GM12878 (cell line): ENCODE results near the gene PXT1. TPM values are rescaled to one million over a fixed set of nuclear protein-coding genes. Genes with fewer than 3 reads are reported as not detected.

Experiments
- ATAC-seq: fragments of 200-7000 bp; cut with Tn5 transposase; 3 replicates; pipeline ENCODE4 v1.9.1; 2020; ENCODE audit warnings: mild to moderate bottlenecking, moderate library complexity
- BruUV-seq: library from RNA; stranded (reverse); fragments of 400-500 nt; replicated peaks from 2 replicates; lab custom pipeline; 2021; lab: Mats Ljungman, UMichigan
- CTCF ChIA-PET: fragments of 300-600 bp; sonication (Branson Sonifier 250); formaldehyde crosslinking; extraction: SDS; loops from one replicate; lab custom pipeline; 2021; ENCODE audit warnings: inconsistent platforms; lab: Yijun Ruan, JAX
- POLR2A ChIA-PET: fragments of 350-600 bp; formaldehyde crosslinking; extraction: SDS; loops from one replicate; lab custom pipeline; 2021; ENCODE audit warnings: inconsistent platforms; lab: Charles Lee
- RAD21 ChIA-PET: fragments of 300-600 bp; sonication (Branson Sonifier 250); formaldehyde crosslinking; loops from one replicate; lab custom pipeline; 2023; ENCODE audit warnings: antibody characterized with exemption; ENCODE audit not compliant: unreplicated experiment; lab: Charles Lee
- SMC1A ChIA-PET: fragments of 300-600 bp; sonication (Branson Sonifier 250); formaldehyde crosslinking; loops from one replicate; lab custom pipeline; 2023; ENCODE audit not compliant: unreplicated experiment, uncharacterized antibody; lab: Charles Lee
- DNase-seq: peaks from one replicate; pipeline ENCODE4 v3.0.0-alpha.2; 2011; ENCODE audit warnings: low read depth, low spot score
- FAIRE-seq: peaks from 3 replicates; lab custom pipeline; 2011; peaks lifted over from hg19 to GRCh38; lab: Jason Lieb, UNC
- H2AFZ ChIP-seq: 2 replicates; pipeline ENCODE4 v1.6.0; 2011; ENCODE audit warnings: low read depth, low read length, control low read depth; ENCODE audit not compliant: control insufficient read depth
- H3K27ac ChIP-seq: 2 replicates; pipeline ENCODE4 v1.5.1; 2011; ENCODE audit warnings: control low read depth; ENCODE audit not compliant: control insufficient read depth, insufficient read depth
- H3K27me3 ChIP-seq, 2 experiments: replicated peaks in 1 of 2; 2 replicates each; pipeline versions ENCODE4 v1.6.0 to v1.6.1; 2011; ENCODE audit warnings: low read length in 1 of 2; ENCODE audit not compliant: control insufficient read depth in 2 of 2, insufficient read depth in 2 of 2
- H3K36me3 ChIP-seq, 2 experiments: 2 replicates each; pipeline ENCODE4 v1.5.1; 2011; ENCODE audit warnings: low read length in 1 of 2; ENCODE audit not compliant: control insufficient read depth in 2 of 2, insufficient read depth in 2 of 2
- H3K4me1 ChIP-seq: 2 replicates; pipeline ENCODE4 v1.6.1; 2011; ENCODE audit warnings: mild to moderate bottlenecking, low read length, moderate library complexity, mixed read lengths; ENCODE audit not compliant: control insufficient read depth, insufficient read depth
- H3K4me2 ChIP-seq: 2 replicates; pipeline ENCODE4 v1.6.0; 2011; ENCODE audit warnings: control low read depth; ENCODE audit not compliant: control insufficient read depth, insufficient read depth
- H3K4me3 ChIP-seq: fragments of 200-600 bp; sonication (generic); 2 replicates; pipeline ENCODE4 v1.5.1; 2016
- H3K79me2 ChIP-seq: 2 replicates; pipeline ENCODE4 v1.6.0; 2011; ENCODE audit warnings: low read length; ENCODE audit not compliant: control insufficient read depth, insufficient read depth
- H3K9ac ChIP-seq: 2 replicates; pipeline ENCODE4 v1.8.0; 2011; ENCODE audit warnings: low read length, control low read depth, mixed read lengths; ENCODE audit not compliant: control insufficient read depth, insufficient read depth
- H3K9me3 ChIP-seq: replicated peaks from 3 replicates; pipeline ENCODE4 v1.5.1; 2011; ENCODE audit warnings: mild to moderate bottlenecking, low read length; ENCODE audit not compliant: control insufficient read depth, insufficient read depth
- H4K20me1 ChIP-seq: 2 replicates; pipeline ENCODE4 v1.6.0; 2011; ENCODE audit not compliant: control insufficient read depth, insufficient read depth
- CBX3 ChIP-seq: fragments of 200-600 bp; sonication (generic); IDR thresholded peaks from 2 replicates; pipeline ENCODE4 v1.6.1; 2016; ENCODE audit warnings: low read depth, borderline replicate concordance
- ESRRA ChIP-seq: IDR thresholded peaks from 2 replicates; pipeline ENCODE4 v1.6.1; 2012; ENCODE audit warnings: mild to moderate bottlenecking, low read length, improper control_type of control experiment
- IKZF2 ChIP-seq, 2 experiments: fragments of 450-650 bp; IDR thresholded peaks; 2 replicates each; pipeline ENCODE4 v1.6.1; 2017; ENCODE audit warnings: mild to moderate bottlenecking in 2 of 2, moderate library complexity in 2 of 2
- MTA2 ChIP-seq: fragments of 450-650 bp; IDR thresholded peaks from 2 replicates; pipeline ENCODE4 v1.6.1; 2016; ENCODE audit warnings: low read depth, mild to moderate bottlenecking, moderate library complexity
- MYC ChIP-seq: IDR thresholded peaks from 2 replicates; pipeline ENCODE4 v1.6.1; 2011; ENCODE audit warnings: mild to moderate bottlenecking, low read length, moderate library complexity, inconsistent platforms; ENCODE audit not compliant: insufficient read depth, insufficient replicate concordance, insufficient read length, severe bottlenecking
- NFIC ChIP-seq: IDR thresholded peaks from 2 replicates; pipeline ENCODE4 v1.6.1; 2012; ENCODE audit warnings: low read depth, mild to moderate bottlenecking, inconsistent platforms, low read length, moderate library complexity
- NFXL1 ChIP-seq: fragments of 450-650 bp; IDR thresholded peaks from 2 replicates; pipeline ENCODE4 v1.6.1; 2017; ENCODE audit warnings: antibody characterized with exemption, mild to moderate bottlenecking, borderline replicate concordance
- SMC3 ChIP-seq: IDR thresholded peaks from 2 replicates; pipeline ENCODE4 v1.6.1; 2011; ENCODE audit warnings: low read length, improper control_type of control experiment, borderline replicate concordance
- WRNIP1 ChIP-seq: IDR thresholded peaks from 2 replicates; pipeline ENCODE4 v1.6.1; 2011; ENCODE audit warnings: low read depth, low read length, improper control_type of control experiment, borderline replicate concordance
- WGBS: methylation state at CpG from one replicate; pipeline ENCODE4 v1.1.6; 2016; ENCODE audit warnings: low lambda C conversion rate; ENCODE audit not compliant: insufficient replicate concordance, insufficient coverage; ENCODE audit errors: missing lambda C conversion rate; 5-methylcytosine and 5-hydroxymethylcytosine counted together
- in situ Hi-C: fragments of 300-500 bp; cut with MboI; formaldehyde crosslinking; loops from 9 replicates; pipeline ENCODE4 v1.14.3; 2018; ENCODE audit warnings: mixed read lengths
- intact Hi-C: fragments of 100-400 bp; cut with micrococcal nuclease; formaldehyde crosslinking; loops from one replicate; pipeline ENCODE4 v1.14.2; 2022; ENCODE audit not compliant: unreplicated experiment
- polyA plus RNA-seq, 11 experiments: library from polyadenylated mRNA; depleted of rRNA in 4 of 11; unstranded in 6 of 11; stranded (reverse) in 5 of 11; fragments of >200 nt; fragmentation: Nextera tagmentation in 4 of 11; fragmentation: Illumina TruSeq in 1 of 11; extraction: Ambion mirVana in 4 of 11; extraction: Trizol in 1 of 11; gene quantifications; 1 replicate in 1 of 11; 2 replicates in 10 of 11; pipeline versions ENCODE4 v1.2.1 to v1.2.3, GENCODE V29; 2011 to 2016; ENCODE audit warnings: inconsistent platforms in 2 of 11, missing spikeins in 2 of 11, low read depth in 1 of 11
- total RNA-seq, 4 experiments: library from RNA; depleted of rRNA in 3 of 4; stranded (reverse); fragments of >200 nt in 3 of 4; fragmentation: Illumina TruSeq in 1 of 4; extraction: Trizol in 1 of 4; gene quantifications; 2 replicates each; pipeline versions ENCODE4 v1.2.1 to v1.2.3, GENCODE V29; 2013 to 2021
- TF ChIP-seq, protein P1 (sequence below): fragments of 450-650 bp; IDR thresholded peaks from 2 replicates; pipeline ENCODE4 v1.6.1; 2016; ENCODE audit warnings: mild to moderate bottlenecking, moderate library complexity, borderline replicate concordance
- TF ChIP-seq, protein P2 (sequence below), 3 experiments: IDR thresholded peaks in 2 of 3; conservative IDR thresholded peaks in 1 of 3; 2 replicates each; pipeline ENCODE4 v1.5.1; 2011; ENCODE audit warnings: low read depth in 3 of 3, low read length in 3 of 3, mild to moderate bottlenecking in 3 of 3, control low read depth in 2 of 3, moderate library complexity in 2 of 3, inconsistent platforms in 1 of 3, mixed read lengths in 1 of 3; ENCODE audit not compliant: control insufficient read depth in 2 of 3, insufficient read depth in 1 of 3; ENCODE audit errors: extremely low read depth in 1 of 3
- TF ChIP-seq, protein P3 (sequence below): fragments of 450-650 bp; IDR thresholded peaks from 2 replicates; pipeline ENCODE4 v1.6.1; 2017; ENCODE audit warnings: mild to moderate bottlenecking, low read depth, inconsistent platforms; ENCODE audit not compliant: poor library complexity, severe bottlenecking
- TF ChIP-seq, protein P4 (sequence below): IDR thresholded peaks from 2 replicates; pipeline ENCODE4 v1.6.1; 2012; ENCODE audit warnings: low read depth, low read length, improper control_type of control experiment

PXT1 gene
- total and polyA plus RNA-seq, 10 of the 15 experiments (the other 5 are each of a cell fraction or from before 2014, with no cell fraction given) = 0.27 to 2.9 (median 0.50) TPM

DNA sequence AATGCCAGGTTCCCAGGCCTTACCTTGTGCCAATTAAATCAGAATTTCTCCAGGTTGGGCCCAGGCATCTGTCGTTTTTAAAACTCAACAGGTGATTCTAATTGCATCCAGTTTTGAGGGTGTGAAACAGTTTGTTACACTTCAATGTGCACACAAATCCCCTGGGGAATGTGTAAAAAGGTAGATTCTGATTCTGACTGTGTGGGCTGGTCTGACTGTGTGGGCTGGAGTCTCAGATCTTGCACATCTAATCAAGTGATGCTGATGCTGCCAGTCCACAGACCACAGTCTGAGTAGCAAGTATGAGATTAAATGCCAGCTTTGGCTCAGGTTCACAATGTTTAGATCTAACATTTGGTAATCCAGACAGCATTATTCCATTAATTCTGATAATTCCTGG lies 42.7 kb downstream of the PXT1 start (continued):
- TF ChIP-seq WRNIP1 (no peak), MTA2 (peak; percentile 92), NFIC (peak; percentile 50), IKZF2 (IDR thresholded peaks at IDR 0.05) (peak; percentile 25 to 50; a peak in 2 of 4 replicates)

DNA sequence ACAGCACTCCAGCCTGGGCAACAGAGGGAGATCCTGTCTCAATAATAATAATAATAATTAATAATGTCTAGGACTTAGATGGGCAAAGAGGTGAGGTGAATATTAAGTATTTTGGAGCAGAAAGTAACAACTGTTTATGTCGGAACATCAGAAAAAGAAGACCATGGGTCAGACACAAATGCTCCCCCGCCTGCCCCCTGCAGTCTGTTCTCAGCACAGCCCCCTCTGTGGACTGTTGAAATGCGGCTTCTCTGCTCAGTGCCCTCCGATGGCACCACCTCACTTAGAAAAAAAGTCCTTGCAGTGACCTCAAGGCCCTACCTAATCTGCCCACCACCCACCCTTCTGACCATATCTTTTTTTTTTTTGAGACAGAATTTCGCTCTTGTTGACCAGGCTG lies 50.0 kb downstream of the PXT1 start:
- no peaks in the 10 kb centered on the region for H3K79me2 ChIP-seq
- H3K27me3 ChIP-seq = 0 out of 4 replicates have a peak, but pooled peaks cover 0 to 3% of the 10 kb centered on the region in 2 experiments
- in situ Hi-C loops (no loop called here), intact Hi-C loops (no loop called here)
- DNase-seq (no peak), ATAC-seq (no peak), FAIRE-seq (no peak)
- H3K36me3 ChIP-seq = no peaks in the 10 kb centered on the region
- ChIA-PET RAD21 (no interaction called here), SMC1A (no interaction called here), POLR2A (no interaction called here), CTCF (no interaction called here)
- no peak overlapping the region for H3K4me2 ChIP-seq
- H3K27ac ChIP-seq = no peak overlapping the region
- no peaks in the 10 kb centered on the region for H3K9me3 ChIP-seq
- H3K9ac ChIP-seq = no peak overlapping the region
- no TSS peak for BruUV-seq
- H2AFZ ChIP-seq = no peak overlapping the region
- H3K4me1 ChIP-seq = peaks cover 6% of the 10 kb centered on the region
- H4K20me1 ChIP-seq = no peaks in the 10 kb centered on the region
- WGBS = 85% methylated on average over 5 of the region's 5 CpGs
- no peak overlapping the region for H3K4me3 ChIP-seq
- TF ChIP-seq ESRRA (no peak), CBX3 (no peak), MYC (no peak), MTA2 (no peak), NFXL1 (no peak), SMC3 (no peak)
- TF ChIP-seq, protein P1, sequence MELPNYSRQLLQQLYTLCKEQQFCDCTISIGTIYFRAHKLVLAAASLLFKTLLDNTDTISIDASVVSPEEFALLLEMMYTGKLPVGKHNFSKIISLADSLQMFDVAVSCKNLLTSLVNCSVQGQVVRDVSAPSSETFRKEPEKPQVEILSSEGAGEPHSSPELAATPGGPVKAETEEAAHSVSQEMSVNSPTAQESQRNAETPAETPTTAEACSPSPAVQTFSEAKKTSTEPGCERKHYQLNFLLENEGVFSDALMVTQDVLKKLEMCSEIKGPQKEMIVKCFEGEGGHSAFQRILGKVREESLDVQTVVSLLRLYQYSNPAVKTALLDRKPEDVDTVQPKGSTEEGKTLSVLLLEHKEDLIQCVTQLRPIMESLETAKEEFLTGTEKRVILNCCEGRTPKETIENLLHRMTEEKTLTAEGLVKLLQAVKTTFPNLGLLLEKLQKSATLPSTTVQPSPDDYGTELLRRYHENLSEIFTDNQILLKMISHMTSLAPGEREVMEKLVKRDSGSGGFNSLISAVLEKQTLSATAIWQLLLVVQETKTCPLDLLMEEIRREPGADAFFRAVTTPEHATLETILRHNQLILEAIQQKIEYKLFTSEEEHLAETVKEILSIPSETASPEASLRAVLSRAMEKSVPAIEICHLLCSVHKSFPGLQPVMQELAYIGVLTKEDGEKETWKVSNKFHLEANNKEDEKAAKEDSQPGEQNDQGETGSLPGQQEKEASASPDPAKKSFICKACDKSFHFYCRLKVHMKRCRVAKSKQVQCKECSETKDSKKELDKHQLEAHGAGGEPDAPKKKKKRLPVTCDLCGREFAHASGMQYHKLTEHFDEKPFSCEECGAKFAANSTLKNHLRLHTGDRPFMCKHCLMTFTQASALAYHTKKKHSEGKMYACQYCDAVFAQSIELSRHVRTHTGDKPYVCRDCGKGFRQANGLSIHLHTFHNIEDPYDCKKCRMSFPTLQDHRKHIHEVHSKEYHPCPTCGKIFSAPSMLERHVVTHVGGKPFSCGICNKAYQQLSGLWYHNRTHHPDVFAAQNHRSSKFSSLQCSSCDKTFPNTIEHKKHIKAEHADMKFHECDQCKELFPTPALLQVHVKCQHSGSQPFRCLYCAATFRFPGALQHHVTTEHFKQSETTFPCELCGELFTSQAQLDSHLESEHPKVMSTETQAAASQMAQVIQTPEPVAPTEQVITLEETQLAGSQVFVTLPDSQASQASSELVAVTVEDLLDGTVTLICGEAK = no peak
- TF ChIP-seq, protein P2, sequence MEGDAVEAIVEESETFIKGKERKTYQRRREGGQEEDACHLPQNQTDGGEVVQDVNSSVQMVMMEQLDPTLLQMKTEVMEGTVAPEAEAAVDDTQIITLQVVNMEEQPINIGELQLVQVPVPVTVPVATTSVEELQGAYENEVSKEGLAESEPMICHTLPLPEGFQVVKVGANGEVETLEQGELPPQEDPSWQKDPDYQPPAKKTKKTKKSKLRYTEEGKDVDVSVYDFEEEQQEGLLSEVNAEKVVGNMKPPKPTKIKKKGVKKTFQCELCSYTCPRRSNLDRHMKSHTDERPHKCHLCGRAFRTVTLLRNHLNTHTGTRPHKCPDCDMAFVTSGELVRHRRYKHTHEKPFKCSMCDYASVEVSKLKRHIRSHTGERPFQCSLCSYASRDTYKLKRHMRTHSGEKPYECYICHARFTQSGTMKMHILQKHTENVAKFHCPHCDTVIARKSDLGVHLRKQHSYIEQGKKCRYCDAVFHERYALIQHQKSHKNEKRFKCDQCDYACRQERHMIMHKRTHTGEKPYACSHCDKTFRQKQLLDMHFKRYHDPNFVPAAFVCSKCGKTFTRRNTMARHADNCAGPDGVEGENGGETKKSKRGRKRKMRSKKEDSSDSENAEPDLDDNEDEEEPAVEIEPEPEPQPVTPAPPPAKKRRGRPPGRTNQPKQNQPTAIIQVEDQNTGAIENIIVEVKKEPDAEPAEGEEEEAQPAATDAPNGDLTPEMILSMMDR (IDR thresholded peaks at IDR 0.05 in 2 of 3, conservative IDR thresholded peaks at IDR 0.05 in 1 of 3; ENCODE audit: control insufficient read depth in 2 of 3, extremely low read depth in 1 of 3, insufficient read depth in 1 of 3, low read depth in 3 of 3, low read length in 3 of 3) = no peak
- TF ChIP-seq, protein P3, sequence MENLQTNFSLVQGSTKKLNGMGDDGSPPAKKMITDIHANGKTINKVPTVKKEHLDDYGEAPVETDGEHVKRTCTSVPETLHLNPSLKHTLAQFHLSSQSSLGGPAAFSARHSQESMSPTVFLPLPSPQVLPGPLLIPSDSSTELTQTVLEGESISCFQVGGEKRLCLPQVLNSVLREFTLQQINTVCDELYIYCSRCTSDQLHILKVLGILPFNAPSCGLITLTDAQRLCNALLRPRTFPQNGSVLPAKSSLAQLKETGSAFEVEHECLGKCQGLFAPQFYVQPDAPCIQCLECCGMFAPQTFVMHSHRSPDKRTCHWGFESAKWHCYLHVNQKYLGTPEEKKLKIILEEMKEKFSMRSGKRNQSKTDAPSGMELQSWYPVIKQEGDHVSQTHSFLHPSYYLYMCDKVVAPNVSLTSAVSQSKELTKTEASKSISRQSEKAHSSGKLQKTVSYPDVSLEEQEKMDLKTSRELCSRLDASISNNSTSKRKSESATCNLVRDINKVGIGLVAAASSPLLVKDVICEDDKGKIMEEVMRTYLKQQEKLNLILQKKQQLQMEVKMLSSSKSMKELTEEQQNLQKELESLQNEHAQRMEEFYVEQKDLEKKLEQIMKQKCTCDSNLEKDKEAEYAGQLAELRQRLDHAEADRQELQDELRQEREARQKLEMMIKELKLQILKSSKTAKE = no peak
- TF ChIP-seq, protein P4, sequence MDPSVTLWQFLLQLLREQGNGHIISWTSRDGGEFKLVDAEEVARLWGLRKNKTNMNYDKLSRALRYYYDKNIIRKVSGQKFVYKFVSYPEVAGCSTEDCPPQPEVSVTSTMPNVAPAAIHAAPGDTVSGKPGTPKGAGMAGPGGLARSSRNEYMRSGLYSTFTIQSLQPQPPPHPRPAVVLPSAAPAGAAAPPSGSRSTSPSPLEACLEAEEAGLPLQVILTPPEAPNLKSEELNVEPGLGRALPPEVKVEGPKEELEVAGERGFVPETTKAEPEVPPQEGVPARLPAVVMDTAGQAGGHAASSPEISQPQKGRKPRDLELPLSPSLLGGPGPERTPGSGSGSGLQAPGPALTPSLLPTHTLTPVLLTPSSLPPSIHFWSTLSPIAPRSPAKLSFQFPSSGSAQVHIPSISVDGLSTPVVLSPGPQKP = no peak
